NOMO-1 (cell line): Measurements from ENCODE around the gene TGFB1.

Source experiments
- DNase-seq, 2 experiments: peaks; one replicate each; lab custom pipeline; 2025; ENCODE audit not compliant: unreplicated experiment in 2 of 2; lab: John Stamatoyannopoulos, UW

TGFB1 gene

GRCh38 chr19:41323023-41323422, 30.7 kb downstream of the TGFB1 start:
- no peak for DNase-seq

- DNase-seq, result no peak
Observed at GRCh38 chr19:41322451-41322850, 31.3 kb downstream of the TGFB1 start.

- DNase-seq, result no peak
Observed at GRCh38 chr19:41321600-41322270, 32.0 kb downstream of the TGFB1 start.

GRCh38 chr19:41321204-41321599, 32.5 kb downstream of the TGFB1 start:
- DNase-seq, result no peak

GRCh38 chr19:41320568-41320967, 33.2 kb downstream of the TGFB1 start:
- no peak for DNase-seq

GRCh38 chr19:41320185-41320518, 33.6 kb downstream of the TGFB1 start:
- no peak for DNase-seq

GRCh38 chr19:41319500-41320184, 34.1 kb downstream of the TGFB1 start:
- DNase-seq, result no peak

- DNase-seq, result no peak
Observed at GRCh38 chr19:41318696-41319499, 34.8 kb downstream of the TGFB1 start.

GRCh38 chr19:41316306-41316920, 37.3 kb downstream of the TGFB1 start:
- DNase-seq, result no peak

GRCh38 chr19:41311613-41312012, 42.1 kb downstream of the TGFB1 start:
- no peak for DNase-seq

GRCh38 chr19:41311072-41311471, 42.6 kb downstream of the TGFB1 start:
- DNase-seq, result no peak

GRCh38 chr19:41310033-41310831, 43.5 kb downstream of the TGFB1 start, which contains the start of gene CCDC97:
CCDC97 (plus strand) TSS chr19:41310172; CDS start chr19:41310311, 139 bp downstream.
- DNase-seq, result peak; percentile 71 to 81

- no peak for DNase-seq
Observed at GRCh38 chr19:41309180-41310032, 44.3 kb downstream of the TGFB1 start.

- DNase-seq, result peak; percentile 44 to 59
Observed at GRCh38 chr19:41308450-41309179, 45.1 kb downstream of the TGFB1 start.

- DNase-seq, result no peak
Observed at GRCh38 chr19:41307954-41308449, 45.7 kb downstream of the TGFB1 start.

- DNase-seq, result no peak
Observed at GRCh38 chr19:41307090-41307875, 46.4 kb downstream of the TGFB1 start.

GRCh38 chr19:41305927-41306793, 47.6 kb downstream of the TGFB1 start:
- no peak for DNase-seq
